GM15510 (cell line): ENCODE results near the gene C1orf167.

Source experiments
- POLR2A ChIP-seq: IDR thresholded peaks from 3 replicates; pipeline ENCODE4 v1.6.1; 2011; ENCODE audit warnings: borderline replicate concordance; ENCODE audit not compliant: insufficient read length; ENCODE audit errors: extremely low read depth

The C1orf167 gene

GRCh38 chr1:11793819-11794218 lies 31.8 kb downstream of the C1orf167 start:
- TF ChIP-seq POLR2A = no peak

GRCh38 chr1:11794446-11795237 lies 32.6 kb downstream of the C1orf167 start:
- no peak for TF ChIP-seq POLR2A

GRCh38 chr1:11795238-11795890 lies 33.4 kb downstream of the C1orf167 start:
- TF ChIP-seq POLR2A = no peak

- no peak for TF ChIP-seq POLR2A
Observed at GRCh38 chr1:11796036-11796828, 34.2 kb downstream of the C1orf167 start.

- TF ChIP-seq POLR2A = no peak
Observed at GRCh38 chr1:11797525-11798216, 35.7 kb downstream of the C1orf167 start.

- TF ChIP-seq POLR2A = no peak
Observed at GRCh38 chr1:11799099-11799498, 37.1 kb downstream of the C1orf167 start.

- no peak for TF ChIP-seq POLR2A
Observed at GRCh38 chr1:11799896-11800295, 37.9 kb downstream of the C1orf167 start.

GRCh38 chr1:11800391-11800755 lies 38.4 kb downstream of the C1orf167 start:
- TF ChIP-seq POLR2A = no peak

GRCh38 chr1:11800756-11801433 lies 38.9 kb downstream of the C1orf167 start:
- no peak for TF ChIP-seq POLR2A

- TF ChIP-seq POLR2A = no peak
Observed at GRCh38 chr1:11802616-11802972, 40.6 kb downstream of the C1orf167 start.

- TF ChIP-seq POLR2A = peak; percentile 26
Observed at GRCh38 chr1:11802973-11803885, 41.2 kb downstream of the C1orf167 start.

GRCh38 chr1:11804666-11805421 lies 42.9 kb downstream of the C1orf167 start:
- no peak for TF ChIP-seq POLR2A
